SK-N-SH treated with all-trans-retinoic acid at 6 μM for 48 hours (cell line): ENCODE results near the gene MYRF.

Experiments used
- ATAC-seq: fragments of 200-7000 bp; cut with Tn5 transposase; 3 replicates; pipeline ENCODE4 v1.9.1; 2020; ENCODE audit warnings: mild to moderate bottlenecking, moderate library complexity
- BACH2 ChIP-seq: fragments of 250-450 bp; sonication (Bioruptor Pico); IDR thresholded peaks from 2 replicates; pipeline ENCODE4 v1.9.0; 2021; ENCODE audit warnings: mild to moderate bottlenecking, borderline replicate concordance
- CREB5 ChIP-seq: fragments of 250-450 bp; sonication (Bioruptor Pico); IDR thresholded peaks from 2 replicates; pipeline ENCODE4 v1.5.1; 2020; ENCODE audit warnings: low read depth, mild to moderate bottlenecking, moderate library complexity
- CSDC2 ChIP-seq: fragments of 250-450 bp; sonication (Bioruptor Pico); IDR thresholded peaks from 2 replicates; pipeline ENCODE4 v1.5.0; 2020; ENCODE audit warnings: mild to moderate bottlenecking, moderate library complexity
- ESRRG ChIP-seq: fragments of 250-450 bp; sonication (Bioruptor Pico); IDR thresholded peaks from 2 replicates; pipeline ENCODE4 v1.6.1; 2021; ENCODE audit warnings: mild to moderate bottlenecking
- GLIS3 ChIP-seq: fragments of 250-450 bp; sonication (Bioruptor Pico); IDR thresholded peaks from 2 replicates; pipeline ENCODE4 v1.5.0; 2020; ENCODE audit warnings: mild to moderate bottlenecking, moderate library complexity
- ISL1 ChIP-seq: fragments of 250-450 bp; sonication (Bioruptor Pico); IDR thresholded peaks from 2 replicates; pipeline ENCODE4 v2.1.2; 2022; ENCODE audit warnings: mild to moderate bottlenecking, moderate library complexity
- OSR1 ChIP-seq: fragments of 250-450 bp; sonication (Bioruptor Pico); IDR thresholded peaks from 2 replicates; pipeline ENCODE4 v1.8.0; 2022; ENCODE audit warnings: moderate library complexity, mild to moderate bottlenecking, inconsistent platforms
- PATZ1 ChIP-seq: fragments of 250-450 bp; sonication (Bioruptor Pico); IDR thresholded peaks from 2 replicates; pipeline ENCODE4 v1.8.0; 2020; ENCODE audit warnings: mild to moderate bottlenecking, moderate library complexity, borderline replicate concordance
- POU6F1 ChIP-seq: fragments of 250-450 bp; sonication (Bioruptor Pico); IDR thresholded peaks from 2 replicates; pipeline ENCODE4 v1.8.0; 2021; ENCODE audit warnings: low read depth, mild to moderate bottlenecking, moderate library complexity, borderline replicate concordance
- PPARA ChIP-seq: fragments of 250-450 bp; sonication (Bioruptor Pico); IDR thresholded peaks from 2 replicates; pipeline ENCODE4 v1.5.0; 2020; ENCODE audit warnings: mild to moderate bottlenecking, borderline replicate concordance
- RARB ChIP-seq: fragments of 250-450 bp; sonication (Bioruptor Pico); IDR thresholded peaks from 2 replicates; pipeline ENCODE4 v1.8.0; 2021; ENCODE audit warnings: mild to moderate bottlenecking, moderate library complexity
- SNAI2 ChIP-seq: fragments of 250-450 bp; sonication (Bioruptor Pico); IDR thresholded peaks from 2 replicates; pipeline ENCODE4 v1.5.0; 2020; ENCODE audit warnings: mild to moderate bottlenecking, moderate library complexity
- TCF4 ChIP-seq: fragments of 250-450 bp; sonication (Bioruptor Pico); IDR thresholded peaks from 2 replicates; pipeline ENCODE4 v1.8.0; 2021; ENCODE audit warnings: mild to moderate bottlenecking, moderate library complexity, borderline replicate concordance
- ZC3H10 ChIP-seq: fragments of 250-450 bp; sonication (Bioruptor Pico); IDR thresholded peaks from 2 replicates; pipeline ENCODE4 v1.5.1; 2021; ENCODE audit warnings: mild to moderate bottlenecking, moderate library complexity
- ZFP3 ChIP-seq: fragments of 250-450 bp; sonication (Bioruptor Pico); IDR thresholded peaks from 2 replicates; pipeline ENCODE4 v1.5.0; 2020; ENCODE audit warnings: mild to moderate bottlenecking, moderate library complexity
- ZFP30 ChIP-seq: fragments of 450-650 bp; formaldehyde crosslinking; IDR thresholded peaks from 2 replicates; pipeline ENCODE4 v1.5.0; 2022; ENCODE audit warnings: mild to moderate bottlenecking, moderate library complexity
- ZNF565 ChIP-seq: fragments of 450-650 bp; formaldehyde crosslinking; conservative IDR thresholded peaks from 2 replicates; pipeline ENCODE4 v1.5.0; 2020; ENCODE audit warnings: low read depth, mild to moderate bottlenecking, moderate library complexity
- ZNF8 ChIP-seq: fragments of 450-650 bp; formaldehyde crosslinking; IDR thresholded peaks from 2 replicates; pipeline ENCODE4 v1.5.0; 2020; ENCODE audit warnings: mild to moderate bottlenecking, moderate library complexity
- TF ChIP-seq, protein P1 (sequence below): fragments of 250-450 bp; sonication (Bioruptor Pico); IDR thresholded peaks from 2 replicates; pipeline ENCODE4 v1.5.0; 2020; ENCODE audit warnings: mild to moderate bottlenecking, moderate library complexity
- TF ChIP-seq, protein P2 (sequence below): fragments of 250-450 bp; sonication (Bioruptor Pico); IDR thresholded peaks from 2 replicates; pipeline ENCODE4 v1.5.1; 2021; ENCODE audit warnings: mild to moderate bottlenecking, moderate library complexity

The MYRF gene

DNA sequence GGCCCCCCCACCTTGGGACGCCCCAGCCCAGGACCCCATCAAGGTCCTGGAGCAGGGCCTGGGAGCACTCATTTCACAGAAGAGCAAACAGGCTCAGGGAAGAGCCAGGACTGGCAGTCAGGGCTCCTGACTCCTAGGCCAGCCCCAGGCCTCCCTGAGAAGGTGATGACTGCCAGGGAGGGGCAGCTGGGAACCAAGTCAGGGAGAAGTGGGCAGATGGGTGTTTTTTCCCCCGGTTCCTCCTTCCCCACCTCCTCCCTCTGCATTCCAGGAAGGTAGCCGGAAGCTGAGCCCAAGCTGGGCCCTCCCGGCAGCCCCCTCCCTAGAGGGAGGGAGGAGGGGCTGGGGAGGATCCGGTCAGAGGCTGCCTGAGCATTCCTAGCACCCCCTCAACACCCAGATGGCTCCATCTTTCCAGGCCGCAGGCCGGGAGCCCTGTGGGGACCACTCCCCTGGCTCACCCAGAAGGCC lies 19.6 kb downstream of the MYRF start:
- TF ChIP-seq RARB (CRISPR knock-in tag) = no peak
- no peak for TF ChIP-seq GLIS3 (CRISPR knock-in tag)
- no peak for TF ChIP-seq ESRRG
- TF ChIP-seq ZFP3 (CRISPR knock-in tag) = no peak
- TF ChIP-seq CSDC2 (CRISPR knock-in tag) = no peak
- TF ChIP-seq BACH2 (CRISPR knock-in tag) = no peak
- no peak for TF ChIP-seq TCF4 (CRISPR knock-in tag)
- TF ChIP-seq CREB5 (CRISPR knock-in tag) = no peak
- no peak for TF ChIP-seq OSR1 (CRISPR knock-in tag)
- TF ChIP-seq, protein P1, sequence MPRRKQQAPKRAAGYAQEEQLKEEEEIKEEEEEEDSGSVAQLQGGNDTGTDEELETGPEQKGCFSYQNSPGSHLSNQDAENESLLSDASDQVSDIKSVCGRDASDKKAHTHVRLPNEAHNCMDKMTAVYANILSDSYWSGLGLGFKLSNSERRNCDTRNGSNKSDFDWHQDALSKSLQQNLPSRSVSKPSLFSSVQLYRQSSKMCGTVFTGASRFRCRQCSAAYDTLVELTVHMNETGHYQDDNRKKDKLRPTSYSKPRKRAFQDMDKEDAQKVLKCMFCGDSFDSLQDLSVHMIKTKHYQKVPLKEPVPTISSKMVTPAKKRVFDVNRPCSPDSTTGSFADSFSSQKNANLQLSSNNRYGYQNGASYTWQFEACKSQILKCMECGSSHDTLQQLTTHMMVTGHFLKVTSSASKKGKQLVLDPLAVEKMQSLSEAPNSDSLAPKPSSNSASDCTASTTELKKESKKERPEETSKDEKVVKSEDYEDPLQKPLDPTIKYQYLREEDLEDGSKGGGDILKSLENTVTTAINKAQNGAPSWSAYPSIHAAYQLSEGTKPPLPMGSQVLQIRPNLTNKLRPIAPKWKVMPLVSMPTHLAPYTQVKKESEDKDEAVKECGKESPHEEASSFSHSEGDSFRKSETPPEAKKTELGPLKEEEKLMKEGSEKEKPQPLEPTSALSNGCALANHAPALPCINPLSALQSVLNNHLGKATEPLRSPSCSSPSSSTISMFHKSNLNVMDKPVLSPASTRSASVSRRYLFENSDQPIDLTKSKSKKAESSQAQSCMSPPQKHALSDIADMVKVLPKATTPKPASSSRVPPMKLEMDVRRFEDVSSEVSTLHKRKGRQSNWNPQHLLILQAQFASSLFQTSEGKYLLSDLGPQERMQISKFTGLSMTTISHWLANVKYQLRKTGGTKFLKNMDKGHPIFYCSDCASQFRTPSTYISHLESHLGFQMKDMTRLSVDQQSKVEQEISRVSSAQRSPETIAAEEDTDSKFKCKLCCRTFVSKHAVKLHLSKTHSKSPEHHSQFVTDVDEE = no peak
- no peak for TF ChIP-seq ZFP30 (CRISPR knock-in tag)
- TF ChIP-seq ZNF565 = no peak
- TF ChIP-seq ZC3H10 (CRISPR knock-in tag) = no peak
- no peak for TF ChIP-seq ISL1 (CRISPR knock-in tag)
- TF ChIP-seq SNAI2 (CRISPR knock-in tag) = no peak
- TF ChIP-seq PATZ1 (CRISPR knock-in tag) = no peak
- TF ChIP-seq ZNF8 (CRISPR knock-in tag) = no peak
- TF ChIP-seq, protein P2, sequence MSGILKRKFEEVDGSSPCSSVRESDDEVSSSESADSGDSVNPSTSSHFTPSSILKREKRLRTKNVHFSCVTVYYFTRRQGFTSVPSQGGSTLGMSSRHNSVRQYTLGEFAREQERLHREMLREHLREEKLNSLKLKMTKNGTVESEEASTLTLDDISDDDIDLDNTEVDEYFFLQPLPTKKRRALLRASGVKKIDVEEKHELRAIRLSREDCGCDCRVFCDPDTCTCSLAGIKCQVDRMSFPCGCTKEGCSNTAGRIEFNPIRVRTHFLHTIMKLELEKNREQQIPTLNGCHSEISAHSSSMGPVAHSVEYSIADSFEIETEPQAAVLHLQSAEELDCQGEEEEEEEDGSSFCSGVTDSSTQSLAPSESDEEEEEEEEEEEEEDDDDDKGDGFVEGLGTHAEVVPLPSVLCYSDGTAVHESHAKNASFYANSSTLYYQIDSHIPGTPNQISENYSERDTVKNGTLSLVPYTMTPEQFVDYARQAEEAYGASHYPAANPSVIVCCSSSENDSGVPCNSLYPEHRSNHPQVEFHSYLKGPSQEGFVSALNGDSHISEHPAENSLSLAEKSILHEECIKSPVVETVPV (CRISPR knock-in tag) = no peak
- TF ChIP-seq POU6F1 = no peak
- TF ChIP-seq PPARA (CRISPR knock-in tag) = no peak
- no peak for ATAC-seq

- TF ChIP-seq BACH2 (CRISPR knock-in tag) (no peak), TCF4 (CRISPR knock-in tag) (peak; percentile 83), ZNF565 (no peak), PATZ1 (CRISPR knock-in tag) (no peak), CREB5 (CRISPR knock-in tag) (no peak)
- ATAC-seq = no peak
Observed at GRCh38 chr11:61773356-61773755, 20.9 kb downstream of the MYRF start.
